VCaP (cell line): ENCODE measurements around the gene CABLES1.
"Not testable (repeated sequence)": the region's sequence is repeated elsewhere in the genome, so short reads cannot be mapped to it uniquely, and the experiment has no call there.

Experiments
- H3K27ac ChIP-seq: fragments of 450-650 bp; 2 replicates; pipeline ENCODE4 v1.5.1; 2017
- TF ChIP-seq, protein P1 (sequence below): fragments of 450-650 bp; conservative IDR thresholded peaks from 2 replicates; pipeline ENCODE4 v1.5.1; 2017; ENCODE audit warnings: mild to moderate bottlenecking, moderate library complexity

The CABLES1 gene

DNA sequence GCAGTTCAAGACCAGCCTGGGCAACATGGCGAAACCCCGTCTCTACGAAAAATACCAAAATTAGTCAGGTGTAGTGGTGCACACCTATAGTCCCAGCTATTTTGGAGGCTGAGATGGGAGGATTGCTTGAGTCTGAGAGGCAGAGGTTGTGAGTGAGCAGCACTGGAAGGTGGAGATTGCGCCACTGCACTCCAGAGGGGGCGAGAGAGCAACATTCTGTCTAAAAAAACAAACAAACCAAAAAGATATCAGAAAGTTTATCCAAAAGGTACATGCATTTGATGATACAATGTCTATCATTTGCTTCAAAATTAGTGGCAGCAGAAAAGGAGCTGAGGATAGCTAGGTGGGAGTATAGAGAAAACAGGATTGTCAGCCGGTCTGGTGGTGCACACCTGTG lies 39.8 kb upstream of the CABLES1 start:
- TF ChIP-seq, protein P1, sequence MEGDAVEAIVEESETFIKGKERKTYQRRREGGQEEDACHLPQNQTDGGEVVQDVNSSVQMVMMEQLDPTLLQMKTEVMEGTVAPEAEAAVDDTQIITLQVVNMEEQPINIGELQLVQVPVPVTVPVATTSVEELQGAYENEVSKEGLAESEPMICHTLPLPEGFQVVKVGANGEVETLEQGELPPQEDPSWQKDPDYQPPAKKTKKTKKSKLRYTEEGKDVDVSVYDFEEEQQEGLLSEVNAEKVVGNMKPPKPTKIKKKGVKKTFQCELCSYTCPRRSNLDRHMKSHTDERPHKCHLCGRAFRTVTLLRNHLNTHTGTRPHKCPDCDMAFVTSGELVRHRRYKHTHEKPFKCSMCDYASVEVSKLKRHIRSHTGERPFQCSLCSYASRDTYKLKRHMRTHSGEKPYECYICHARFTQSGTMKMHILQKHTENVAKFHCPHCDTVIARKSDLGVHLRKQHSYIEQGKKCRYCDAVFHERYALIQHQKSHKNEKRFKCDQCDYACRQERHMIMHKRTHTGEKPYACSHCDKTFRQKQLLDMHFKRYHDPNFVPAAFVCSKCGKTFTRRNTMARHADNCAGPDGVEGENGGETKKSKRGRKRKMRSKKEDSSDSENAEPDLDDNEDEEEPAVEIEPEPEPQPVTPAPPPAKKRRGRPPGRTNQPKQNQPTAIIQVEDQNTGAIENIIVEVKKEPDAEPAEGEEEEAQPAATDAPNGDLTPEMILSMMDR: peak; percentile 49
- H3K27ac ChIP-seq: no peak overlapping the region

DNA sequence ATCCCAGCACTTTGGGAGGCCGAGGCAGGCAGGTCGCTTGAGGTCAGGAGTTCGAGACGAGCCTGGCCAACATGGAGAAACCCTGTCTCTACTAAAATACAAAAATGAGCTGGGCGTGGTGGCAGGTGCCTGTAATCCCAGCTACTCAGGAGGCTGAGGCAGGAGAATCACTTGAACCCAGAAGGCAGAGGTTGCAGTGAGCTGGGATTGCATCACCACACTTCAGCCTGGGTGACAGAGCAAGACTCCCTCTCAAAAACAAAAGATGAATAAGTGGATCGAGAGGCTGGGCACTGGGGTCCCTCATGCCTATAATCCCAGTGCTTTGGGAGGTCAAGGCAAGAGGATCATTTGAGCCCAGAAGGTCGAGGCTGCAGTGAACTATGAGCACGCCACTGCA lies 38.3 kb upstream of the CABLES1 start:
- not testable (repeated sequence) for H3K27ac ChIP-seq

DNA sequence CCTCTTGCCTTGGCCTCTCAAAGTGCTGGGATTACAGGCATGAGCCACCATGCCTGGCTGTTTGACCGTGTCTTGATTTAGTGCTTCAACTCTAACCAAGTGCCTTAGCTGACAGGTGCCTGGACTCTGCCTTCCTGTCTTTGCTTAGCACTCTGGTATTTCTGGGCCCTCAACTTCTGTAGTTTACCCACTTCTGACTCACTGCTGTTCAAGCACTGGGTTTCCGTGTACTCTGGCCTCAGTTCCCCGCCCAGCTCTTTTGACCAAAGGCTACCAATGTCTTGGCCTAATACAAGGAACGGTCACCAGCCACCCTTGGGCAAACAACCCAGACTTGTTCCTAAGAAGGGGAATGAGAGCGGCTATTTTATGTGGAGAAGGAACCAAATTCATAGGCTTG lies 35.7 kb upstream of the CABLES1 start:
- no peak overlapping the region for H3K27ac ChIP-seq
- TF ChIP-seq, protein P1: no peak

DNA sequence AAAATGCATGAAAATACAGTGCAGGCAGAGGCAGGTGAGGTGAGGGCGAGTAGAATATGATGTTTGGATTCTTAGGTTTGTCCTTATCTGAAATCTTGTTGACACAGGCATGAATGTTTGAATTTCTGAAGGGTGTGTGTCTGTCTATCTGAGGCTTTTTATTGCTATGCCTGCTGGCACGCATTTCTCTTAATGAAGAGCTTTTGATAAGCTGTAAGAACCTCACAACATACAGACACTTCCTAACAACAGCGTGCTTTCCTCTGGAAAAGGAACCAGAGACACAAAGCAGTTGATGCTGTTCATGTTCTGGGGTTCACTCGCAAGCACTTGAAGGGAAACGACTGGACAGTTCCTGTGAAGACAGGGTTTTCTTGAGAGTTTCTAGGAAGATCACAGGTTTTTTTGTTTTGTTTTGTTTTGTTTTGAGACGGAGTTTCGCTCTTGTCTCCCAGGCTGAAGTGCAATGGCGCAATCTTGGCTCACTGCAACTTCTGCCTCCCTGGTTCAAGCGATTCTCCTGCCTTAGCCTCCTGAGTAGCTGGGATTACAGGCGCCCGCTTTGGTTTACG lies 33.3 kb upstream of the CABLES1 start:
- TF ChIP-seq, protein P1: no peak
- peak overlapping the region; percentile 64 for H3K27ac ChIP-seq

DNA sequence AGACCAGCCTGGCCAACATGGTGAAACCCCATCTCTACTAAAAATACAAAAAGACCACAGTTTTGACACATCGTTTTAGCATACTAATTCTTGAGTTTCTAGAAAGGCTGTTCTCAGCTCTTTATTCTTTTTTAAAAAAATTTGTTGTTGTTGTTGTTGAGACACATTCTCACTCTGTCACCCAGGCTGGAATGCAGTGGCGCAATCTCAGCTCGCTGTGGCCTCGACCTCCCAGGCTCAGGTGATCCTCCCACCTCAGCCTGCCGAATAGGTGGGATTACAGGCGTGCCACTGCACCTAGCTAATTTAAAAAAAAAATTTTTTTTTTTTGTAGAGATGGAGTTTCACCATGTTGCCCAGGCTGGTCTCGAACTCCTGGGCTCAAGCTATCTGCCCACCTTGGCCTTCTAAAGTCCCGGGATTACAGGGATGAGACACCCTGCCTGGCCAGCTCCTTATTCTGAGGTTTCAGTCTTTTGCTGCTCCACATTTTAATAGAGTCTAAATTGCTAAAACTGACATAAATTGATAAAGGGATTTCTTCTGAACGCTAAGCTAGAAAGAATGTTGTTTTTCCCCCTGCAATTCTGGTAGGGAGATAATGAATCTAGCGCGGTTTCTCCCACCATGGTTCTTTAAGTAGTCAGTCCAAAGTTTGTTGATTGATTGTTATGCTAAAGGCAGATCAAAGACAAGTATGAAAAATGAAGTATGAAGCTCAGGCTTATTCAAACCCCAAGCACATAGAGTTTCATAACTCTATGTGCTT lies 32.6 kb upstream of the CABLES1 start:
- TF ChIP-seq, protein P1: no peak
- H3K27ac ChIP-seq: peak overlapping the region; percentile 64

DNA sequence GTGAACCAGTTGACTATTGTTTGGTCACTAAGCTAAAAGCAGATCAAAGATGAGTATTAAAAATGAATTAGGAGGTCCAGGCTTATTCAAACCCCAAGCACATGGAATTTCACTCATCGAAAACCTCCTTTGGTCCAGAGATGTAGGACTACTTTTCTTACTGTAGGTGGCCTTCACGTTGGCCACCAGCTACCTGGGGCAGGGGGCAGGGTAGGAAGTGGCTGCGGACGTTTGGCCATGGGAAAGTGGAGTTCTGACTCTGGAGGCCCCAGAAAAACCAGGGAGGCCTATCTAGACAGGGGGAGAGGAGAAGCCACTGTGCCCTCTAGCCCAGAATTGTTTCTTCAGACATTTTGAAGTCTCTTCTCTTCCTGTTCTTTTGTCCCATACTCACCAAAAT lies 31.8 kb upstream of the CABLES1 start:
- TF ChIP-seq, protein P1: no peak
- H3K27ac ChIP-seq: no peak overlapping the region

DNA sequence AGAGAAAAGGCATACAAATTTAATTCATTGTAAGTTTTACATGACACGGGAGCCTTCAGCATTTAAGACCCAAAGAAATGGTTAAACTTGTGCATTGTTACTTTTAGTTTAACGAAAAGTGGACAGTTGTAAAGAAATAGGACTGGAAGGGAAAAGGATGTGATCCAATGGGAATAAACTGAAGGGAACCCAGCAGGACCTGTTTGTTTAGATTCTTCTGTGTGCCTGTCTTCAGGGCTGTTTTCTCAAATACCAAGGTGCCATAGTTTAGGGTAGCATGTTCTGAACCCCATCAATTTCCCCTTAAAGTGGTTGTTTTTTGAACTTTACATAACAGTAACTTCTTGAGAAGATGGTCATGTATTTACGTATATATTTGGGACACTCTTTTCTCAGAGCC lies 30.3 kb upstream of the CABLES1 start:
- no peak overlapping the region; the same call in 1 of the 2 replicates for H3K27ac ChIP-seq
- TF ChIP-seq, protein P1: no peak

DNA sequence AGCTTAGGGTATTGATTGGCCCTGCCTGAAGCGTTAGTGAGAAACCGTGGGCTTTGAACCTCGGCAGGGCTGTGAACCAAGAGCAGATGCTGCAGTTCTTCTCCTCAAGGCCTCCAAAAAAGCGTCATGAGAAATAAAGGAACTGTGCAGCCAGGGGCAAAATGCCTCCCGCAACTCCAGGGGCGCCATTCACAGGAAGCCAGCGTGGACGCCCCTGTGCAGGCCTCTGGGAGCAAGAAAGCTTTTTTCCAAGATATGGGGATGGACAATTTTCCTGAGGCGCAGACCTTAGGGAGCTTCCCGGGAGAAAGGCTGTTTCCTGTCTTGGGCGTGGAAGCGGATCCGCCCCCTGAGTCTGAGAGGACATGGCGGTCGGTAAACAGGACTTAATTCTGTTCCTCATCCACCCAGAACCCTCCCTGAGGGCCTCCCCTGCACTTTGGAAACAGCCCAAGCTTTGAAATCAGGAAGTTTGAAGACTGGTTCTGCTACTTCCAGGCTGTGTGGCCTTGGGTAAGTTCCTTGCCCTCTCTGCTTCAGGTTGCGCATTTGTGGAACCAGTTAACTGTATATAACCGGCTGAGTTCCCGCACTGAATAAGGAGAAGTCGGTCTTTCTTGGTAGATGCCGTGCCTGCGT lies 29.6 kb upstream of the CABLES1 start:
- TF ChIP-seq, protein P1: no peak
- peak overlapping the region; percentile 28; the same call in 1 of the 2 replicates for H3K27ac ChIP-seq
